Measurements from ENCODE around the gene MTERF2.
A peak's percentile ranks its signal among the peaks of the same experiment; 100 is the strongest.
"Not testable (repeated sequence)": the region's sequence is repeated elsewhere in the genome, so short reads cannot be mapped to it uniquely, and the experiment has no call there.

Gene MTERF2

DNA sequence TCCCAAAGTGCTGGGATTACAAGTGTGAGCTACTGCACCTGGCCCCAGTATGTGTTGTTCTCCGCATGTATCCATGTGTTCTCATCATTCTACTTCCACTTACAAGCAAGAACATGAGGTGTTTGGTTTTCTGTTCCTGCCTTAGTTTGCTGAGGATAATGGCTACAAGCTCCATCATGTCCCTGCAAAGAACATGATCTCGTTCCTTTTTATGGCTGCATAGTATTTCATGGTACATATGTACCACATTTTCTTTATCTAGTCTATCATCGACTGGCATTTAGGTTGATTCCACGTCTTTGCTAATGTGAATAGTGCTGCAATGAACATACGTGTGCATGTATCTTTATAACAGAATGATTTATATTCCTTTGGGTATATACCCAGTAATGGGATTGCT lies 9.2 kb upstream of the MTERF2 start:
- H3K9me3 ChIP-seq (ENCODE audit: control insufficient read depth in 5 of 5, low read length in 5 of 5); H3K9ac ChIP-seq (ENCODE audit: low read length in 5 of 5); H3K27me3 ChIP-seq (ENCODE audit: control insufficient read depth in 5 of 5, insufficient read depth in 4 of 5, low read length in 5 of 5); H3K4me1 ChIP-seq (ENCODE audit: control insufficient read depth in 5 of 5, insufficient read depth in 5 of 5, low read length in 5 of 5); H3K4me3 ChIP-seq (ENCODE audit: low read depth in 1 of 5, low read length in 5 of 5); H3K27ac ChIP-seq (ENCODE audit: low read depth, low read length): not testable (repeated sequence)
- H3K36me3 ChIP-seq (ENCODE audit: control insufficient read depth in 5 of 5, insufficient read depth in 5 of 5, low read length in 5 of 5), result peaks cover 7 to 22% (median 9%) of the 10 kb centered on the region in 5 donors

DNA sequence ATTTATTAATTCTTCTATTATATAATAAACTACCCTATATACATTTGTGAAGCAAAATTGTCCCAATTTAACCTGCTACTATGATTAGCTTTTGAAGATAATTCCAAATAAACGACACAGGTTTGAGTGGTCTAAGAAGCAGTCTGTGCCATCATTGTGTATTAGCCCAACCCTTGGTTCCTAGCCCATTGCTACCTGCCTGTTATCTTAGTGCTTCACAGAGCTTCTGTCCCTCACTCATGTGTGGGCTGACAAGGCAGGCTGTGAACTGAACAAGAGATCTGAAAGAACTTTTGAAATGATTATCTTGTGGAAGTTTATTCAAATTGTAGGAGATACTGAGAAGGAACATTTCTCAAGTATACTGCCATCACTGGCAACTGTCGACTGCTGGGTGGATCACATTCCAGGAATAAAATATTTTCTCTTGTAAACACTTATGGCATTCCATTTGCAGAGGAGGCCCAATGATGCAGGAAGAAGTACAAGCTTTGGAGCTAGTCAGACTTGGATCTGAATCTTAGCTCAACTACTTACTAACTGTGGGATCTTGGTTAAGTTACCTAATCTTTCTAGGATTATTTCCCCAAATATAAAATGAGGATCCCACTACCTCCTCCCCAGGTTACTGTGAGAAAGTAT lies 7.8 kb upstream of the MTERF2 start:
- Histone ChIP-seq H3K4me3 (ENCODE audit: low read depth in 1 of 5, low read length in 5 of 5) (no peak overlapping the region), H3K9ac (ENCODE audit: low read length in 5 of 5) (no peak overlapping the region), H3K27me3 (ENCODE audit: control insufficient read depth in 5 of 5, insufficient read depth in 4 of 5, low read length in 5 of 5) (no peaks in the 10 kb centered on the region), H3K27ac (ENCODE audit: low read depth, low read length) (no peak overlapping the region), H3K9me3 (ENCODE audit: control insufficient read depth in 5 of 5, low read length in 5 of 5) (no peaks in the 10 kb centered on the region), H3K36me3 (ENCODE audit: control insufficient read depth in 5 of 5, insufficient read depth in 5 of 5, low read length in 5 of 5) (peaks cover 5 to 17% (median 8%) of the 10 kb centered on the region in 5 donors), H3K4me1 (ENCODE audit: control insufficient read depth in 5 of 5, insufficient read depth in 5 of 5, low read length in 5 of 5) (peaks cover 0 to 3% (median 0%) of the 10 kb centered on the region in 5 donors)

DNA sequence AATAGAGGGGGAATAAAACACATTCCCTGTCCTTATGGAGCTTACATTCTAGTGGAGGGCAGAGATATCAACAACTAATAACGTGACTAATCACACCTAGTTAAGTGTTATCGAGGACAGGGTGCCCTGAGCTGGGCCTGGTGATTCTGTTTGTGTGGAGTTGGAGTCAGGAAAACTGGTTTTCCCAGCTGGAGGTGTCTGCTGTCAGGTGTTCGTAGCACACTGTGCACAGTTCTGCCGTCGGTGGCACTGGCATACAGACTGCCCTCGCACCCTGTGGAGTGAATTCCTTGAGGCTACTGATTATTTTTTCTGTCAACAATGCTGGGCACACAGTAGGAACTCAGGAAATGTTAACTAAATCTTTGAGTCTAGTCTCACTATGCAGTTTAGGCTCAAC lies 900 bp upstream of the MTERF2 start:
- no peaks in the 10 kb centered on the region for H3K27me3 ChIP-seq (ENCODE audit: control insufficient read depth in 5 of 5, insufficient read depth in 4 of 5, low read length in 5 of 5)
- H3K4me1 ChIP-seq (ENCODE audit: control insufficient read depth in 5 of 5, insufficient read depth in 5 of 5, low read length in 5 of 5), result peaks cover 2 to 26% (median 18%) of the 10 kb centered on the region in 5 donors
- peaks cover 0 to 15% (median 6%) of the 10 kb centered on the region in 5 donors for H3K36me3 ChIP-seq (ENCODE audit: control insufficient read depth in 5 of 5, insufficient read depth in 5 of 5, low read length in 5 of 5)
- peak overlapping the region in 3 of 5 donors; percentile 16 to 80 (median 78) for H3K4me3 ChIP-seq (ENCODE audit: low read depth in 1 of 5, low read length in 5 of 5)
- no peak overlapping the region for H3K27ac ChIP-seq (ENCODE audit: low read depth, low read length)
- no peak overlapping the region for H3K9ac ChIP-seq (ENCODE audit: low read length in 5 of 5)
- H3K9me3 ChIP-seq (ENCODE audit: control insufficient read depth in 5 of 5, low read length in 5 of 5), result no peaks in the 10 kb centered on the region

DNA sequence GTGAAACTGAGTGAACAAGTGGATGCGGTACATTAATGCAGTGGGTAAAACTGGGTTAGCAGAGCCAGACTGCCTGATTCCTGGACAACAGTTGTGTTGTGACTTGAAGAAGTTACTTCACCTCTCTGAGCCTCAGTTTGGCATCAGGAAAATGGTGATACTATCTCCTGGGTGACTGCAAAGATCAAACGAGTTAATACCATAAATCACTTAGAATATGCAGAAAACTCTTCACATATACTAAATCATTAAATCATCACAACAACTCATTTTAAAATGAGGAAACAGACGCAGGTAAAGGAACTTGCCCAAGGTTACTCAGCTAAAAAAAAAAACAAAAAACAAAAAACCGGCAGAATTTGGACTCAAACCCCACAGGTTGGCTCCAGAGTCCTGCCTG lies 811 bp downstream of the MTERF2 start:
- no peaks in the 10 kb centered on the region for H3K27me3 ChIP-seq (ENCODE audit: control insufficient read depth in 5 of 5, insufficient read depth in 4 of 5, low read length in 5 of 5)
- peak overlapping the region; percentile 91 to 97 (median 94) for H3K9ac ChIP-seq (ENCODE audit: low read length in 5 of 5)
- H3K27ac ChIP-seq (ENCODE audit: low read depth, low read length), result peak overlapping the region; percentile 97
- H3K9me3 ChIP-seq (ENCODE audit: control insufficient read depth in 5 of 5, low read length in 5 of 5), result no peaks in the 10 kb centered on the region
- H3K36me3 ChIP-seq (ENCODE audit: control insufficient read depth in 5 of 5, insufficient read depth in 5 of 5, low read length in 5 of 5), result peaks cover 0 to 18% (median 4%) of the 10 kb centered on the region in 5 donors
- peak overlapping the region; percentile 78 to 89 (median 82) for H3K4me3 ChIP-seq (ENCODE audit: low read depth in 1 of 5, low read length in 5 of 5)
- peaks cover 2 to 26% (median 22%) of the 10 kb centered on the region in 5 donors for H3K4me1 ChIP-seq (ENCODE audit: control insufficient read depth in 5 of 5, insufficient read depth in 5 of 5, low read length in 5 of 5)

DNA sequence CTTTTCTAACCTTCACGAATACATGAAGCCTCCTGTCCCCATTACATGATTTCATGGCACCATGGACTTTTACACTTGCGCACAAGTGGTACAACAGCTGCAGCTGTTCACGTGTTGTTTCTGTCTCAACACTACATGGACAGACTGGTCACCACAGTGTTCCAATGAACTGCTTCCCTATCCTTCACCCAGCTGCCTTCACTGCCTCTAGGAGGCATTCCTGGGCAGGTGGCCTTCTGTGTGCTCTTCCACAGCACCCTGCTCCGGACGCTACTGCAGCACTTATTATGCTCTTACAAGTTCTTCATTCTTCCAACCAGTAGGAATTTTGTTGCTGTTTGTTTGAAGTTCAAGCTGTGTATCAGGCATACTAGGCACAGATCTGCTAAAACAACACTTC lies 1.5 kb downstream of the MTERF2 start:
- H3K4me1 ChIP-seq (ENCODE audit: control insufficient read depth in 5 of 5, insufficient read depth in 5 of 5, low read length in 5 of 5), result peaks cover 2 to 26% (median 22%) of the 10 kb centered on the region in 5 donors
- H3K27me3 ChIP-seq (ENCODE audit: control insufficient read depth in 5 of 5, insufficient read depth in 4 of 5, low read length in 5 of 5), result no peaks in the 10 kb centered on the region
- peaks cover 0 to 18% (median 4%) of the 10 kb centered on the region in 5 donors for H3K36me3 ChIP-seq (ENCODE audit: control insufficient read depth in 5 of 5, insufficient read depth in 5 of 5, low read length in 5 of 5)
- peak overlapping the region in 1 of 5 donors; percentile 94 for H3K9ac ChIP-seq (ENCODE audit: low read length in 5 of 5)
- no peaks in the 10 kb centered on the region for H3K9me3 ChIP-seq (ENCODE audit: control insufficient read depth in 5 of 5, low read length in 5 of 5)
- H3K4me3 ChIP-seq (ENCODE audit: low read depth in 1 of 5, low read length in 5 of 5), result peak overlapping the region in 4 of 5 donors; percentile 2 to 89 (median 50)
- no peak overlapping the region for H3K27ac ChIP-seq (ENCODE audit: low read depth, low read length)

DNA sequence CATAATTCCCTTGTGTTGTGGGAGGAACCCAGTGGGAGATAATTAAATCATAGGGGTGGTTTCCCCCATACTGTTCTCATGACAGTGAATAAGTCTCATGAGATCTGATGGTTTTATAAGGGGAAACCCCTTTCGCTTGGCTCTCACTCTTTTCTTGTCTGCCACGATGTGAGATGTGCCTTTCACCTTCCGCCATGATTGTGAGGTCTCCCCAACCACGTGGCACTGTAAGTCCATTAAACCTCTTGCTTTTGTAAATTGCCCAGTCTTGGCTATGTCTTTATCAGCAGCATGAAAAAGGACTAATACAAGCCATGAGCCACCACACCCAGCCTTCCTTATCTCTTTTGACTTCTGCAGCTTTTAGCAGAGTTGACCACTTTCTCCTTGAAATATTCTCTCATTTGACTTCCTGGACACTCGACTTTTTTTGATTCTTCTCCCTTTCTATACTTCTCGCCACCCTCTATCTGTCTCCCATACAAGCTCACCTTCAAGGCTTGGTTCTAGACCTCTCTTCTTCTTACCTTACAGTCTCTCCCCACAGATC lies 2.3 kb downstream of the MTERF2 start:
- Histone ChIP-seq H3K36me3 (ENCODE audit: control insufficient read depth in 5 of 5, insufficient read depth in 5 of 5, low read length in 5 of 5) (peaks cover 0 to 18% (median 4%) of the 10 kb centered on the region in 5 donors), H3K4me3 (ENCODE audit: low read depth in 1 of 5, low read length in 5 of 5) (no peak overlapping the region), H3K27me3 (ENCODE audit: control insufficient read depth in 5 of 5, insufficient read depth in 4 of 5, low read length in 5 of 5) (no peaks in the 10 kb centered on the region), H3K9ac (ENCODE audit: low read length in 5 of 5) (no peak overlapping the region), H3K27ac (ENCODE audit: low read depth, low read length) (no peak overlapping the region), H3K9me3 (ENCODE audit: control insufficient read depth in 5 of 5, low read length in 5 of 5) (no peaks in the 10 kb centered on the region), H3K4me1 (ENCODE audit: control insufficient read depth in 5 of 5, insufficient read depth in 5 of 5, low read length in 5 of 5) (peaks cover 2 to 26% (median 22%) of the 10 kb centered on the region in 5 donors)

DNA sequence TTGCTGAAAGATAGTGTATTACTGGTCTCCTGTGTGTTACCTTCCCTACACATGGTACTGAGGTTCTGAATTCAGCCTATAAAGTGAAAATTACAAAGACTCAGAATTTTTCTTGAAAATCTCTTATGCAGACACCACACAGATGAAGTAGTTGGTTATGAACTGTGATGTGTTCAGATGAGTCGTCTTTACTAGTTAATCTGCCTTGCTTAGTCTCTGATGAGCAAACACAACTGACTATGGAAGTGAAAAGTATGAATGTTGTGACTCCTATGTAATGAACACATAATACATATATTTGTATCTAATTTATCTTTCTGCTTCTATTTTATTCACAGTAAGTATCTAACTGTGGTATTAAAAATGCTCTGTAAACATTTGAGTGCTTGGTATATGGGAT lies 4.7 kb downstream of the MTERF2 start:
- H3K9me3 ChIP-seq (ENCODE audit: control insufficient read depth in 5 of 5, low read length in 5 of 5), result no peaks in the 10 kb centered on the region
- H3K4me1 ChIP-seq (ENCODE audit: control insufficient read depth in 5 of 5, insufficient read depth in 5 of 5, low read length in 5 of 5), result peaks cover 2 to 31% (median 25%) of the 10 kb centered on the region in 5 donors
- no peaks in the 10 kb centered on the region for H3K27me3 ChIP-seq (ENCODE audit: control insufficient read depth in 5 of 5, insufficient read depth in 4 of 5, low read length in 5 of 5)
- peaks cover 0 to 18% (median 4%) of the 10 kb centered on the region in 5 donors for H3K36me3 ChIP-seq (ENCODE audit: control insufficient read depth in 5 of 5, insufficient read depth in 5 of 5, low read length in 5 of 5)
- no peak overlapping the region for H3K4me3 ChIP-seq (ENCODE audit: low read depth in 1 of 5, low read length in 5 of 5)
- no peak overlapping the region for H3K9ac ChIP-seq (ENCODE audit: low read length in 5 of 5)
- H3K27ac ChIP-seq (ENCODE audit: low read depth, low read length), result no peak overlapping the region

DNA sequence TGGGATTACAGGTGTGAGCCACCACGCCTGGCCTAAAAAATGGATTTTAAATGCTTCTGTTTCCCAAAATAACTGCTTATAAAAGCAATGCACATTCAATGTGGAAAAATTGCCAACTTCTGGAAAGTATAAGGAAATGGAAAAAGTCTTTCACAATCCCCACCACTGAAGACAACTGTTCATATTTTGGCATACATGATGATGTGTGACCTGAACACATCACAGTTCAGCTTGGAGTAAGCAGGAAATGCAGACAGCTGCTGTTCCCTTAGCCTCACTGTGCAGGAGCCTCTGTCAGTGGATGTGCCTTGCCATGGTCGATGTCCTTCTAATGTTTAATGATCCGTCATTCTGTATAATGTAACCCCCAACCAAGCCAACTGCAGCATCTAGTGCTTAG lies 5.2 kb downstream of the MTERF2 start:
- Histone ChIP-seq H3K36me3 (ENCODE audit: control insufficient read depth in 5 of 5, insufficient read depth in 5 of 5, low read length in 5 of 5) (peaks cover 0 to 18% (median 4%) of the 10 kb centered on the region in 5 donors), H3K27me3 (ENCODE audit: control insufficient read depth in 5 of 5, insufficient read depth in 4 of 5, low read length in 5 of 5) (no peaks in the 10 kb centered on the region), H3K27ac (ENCODE audit: low read depth, low read length) (no peak overlapping the region), H3K9ac (ENCODE audit: low read length in 5 of 5) (no peak overlapping the region), H3K4me3 (ENCODE audit: low read depth in 1 of 5, low read length in 5 of 5) (no peak overlapping the region), H3K9me3 (ENCODE audit: control insufficient read depth in 5 of 5, low read length in 5 of 5) (no peaks in the 10 kb centered on the region), H3K4me1 (ENCODE audit: control insufficient read depth in 5 of 5, insufficient read depth in 5 of 5, low read length in 5 of 5) (peaks cover 2 to 31% (median 25%) of the 10 kb centered on the region in 5 donors)

DNA sequence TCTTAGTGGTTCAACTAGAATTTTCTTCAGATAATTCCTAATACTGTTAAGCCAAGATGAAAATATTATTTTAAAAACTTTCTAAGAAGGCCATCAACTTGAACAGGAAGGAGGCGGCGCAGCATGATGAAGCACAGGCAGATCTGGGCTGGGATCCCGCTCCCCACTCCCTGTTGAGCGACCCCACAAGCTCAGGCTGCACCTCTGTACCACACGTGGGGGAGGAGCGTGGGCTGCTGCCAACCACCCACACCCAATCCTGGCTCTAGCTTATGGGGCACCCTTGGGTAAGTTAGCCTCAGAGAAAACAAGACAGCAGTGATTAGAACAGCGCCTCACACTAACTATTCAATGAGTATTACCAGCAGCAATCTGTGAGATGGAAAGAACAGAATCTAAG lies 6.0 kb downstream of the MTERF2 start:
- H3K27me3 ChIP-seq (ENCODE audit: control insufficient read depth in 5 of 5, insufficient read depth in 4 of 5, low read length in 5 of 5), result no peaks in the 10 kb centered on the region
- H3K36me3 ChIP-seq (ENCODE audit: control insufficient read depth in 5 of 5, insufficient read depth in 5 of 5, low read length in 5 of 5), result peaks cover 0 to 18% (median 7%) of the 10 kb centered on the region in 5 donors
- peaks cover under 1 to 34% (median 24%) of the 10 kb centered on the region in 5 donors for H3K4me1 ChIP-seq (ENCODE audit: control insufficient read depth in 5 of 5, insufficient read depth in 5 of 5, low read length in 5 of 5)
- H3K4me3 ChIP-seq (ENCODE audit: low read depth in 1 of 5, low read length in 5 of 5), result no peak overlapping the region
- H3K27ac ChIP-seq (ENCODE audit: low read depth, low read length), result no peak overlapping the region
- no peaks in the 10 kb centered on the region for H3K9me3 ChIP-seq (ENCODE audit: control insufficient read depth in 5 of 5, low read length in 5 of 5)
- H3K9ac ChIP-seq (ENCODE audit: low read length in 5 of 5), result no peak overlapping the region

DNA sequence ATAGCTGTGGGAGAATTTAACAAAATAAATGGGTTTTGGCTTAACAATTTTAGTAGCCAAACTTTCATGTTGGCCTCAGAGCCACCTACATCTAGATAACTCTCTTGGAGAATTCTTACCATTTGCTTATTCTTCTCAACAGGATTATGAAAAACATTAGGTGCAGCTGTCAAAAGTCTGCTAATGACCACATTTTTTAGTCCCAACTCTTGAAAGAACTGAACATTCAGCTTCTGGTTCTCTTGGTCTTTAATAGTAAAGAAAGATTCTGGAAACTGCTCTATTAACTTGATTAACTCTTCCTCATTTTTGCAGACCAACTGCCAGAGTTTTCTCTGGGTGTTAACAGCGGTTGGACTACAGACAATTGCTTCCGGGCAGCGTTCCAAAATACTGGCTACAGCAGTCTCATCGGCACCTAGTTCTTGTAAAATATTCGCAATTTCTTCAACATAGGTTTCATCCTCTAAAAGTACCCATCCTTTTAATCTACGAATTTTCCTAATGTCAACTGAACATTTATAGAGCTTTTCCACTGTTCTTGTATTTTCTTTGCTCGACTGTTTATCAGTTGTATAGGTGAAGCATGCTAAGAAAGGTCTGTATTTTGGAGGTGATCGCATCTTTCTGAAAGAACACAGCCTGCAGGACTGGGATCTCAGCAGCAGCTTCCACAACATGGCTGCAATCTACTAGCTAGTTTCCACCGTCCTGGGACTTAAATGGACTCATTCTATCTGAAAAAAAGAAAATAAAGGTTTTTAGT lies 8.7 kb downstream of the MTERF2 start:
- peaks cover 0 to 26% (median 18%) of the 10 kb centered on the region in 5 donors for H3K4me1 ChIP-seq (ENCODE audit: control insufficient read depth in 5 of 5, insufficient read depth in 5 of 5, low read length in 5 of 5)
- peak overlapping the region; percentile 38 for H3K27ac ChIP-seq (ENCODE audit: low read depth, low read length)

More for the DNA sequence above, 8.7 kb downstream of the MTERF2 start:
- Histone ChIP-seq H3K4me3 (ENCODE audit: low read depth in 1 of 5, low read length in 5 of 5) (no peak overlapping the region), H3K27me3 (ENCODE audit: control insufficient read depth in 5 of 5, insufficient read depth in 4 of 5, low read length in 5 of 5) (no peaks in the 10 kb centered on the region), H3K9me3 (ENCODE audit: control insufficient read depth in 5 of 5, low read length in 5 of 5) (no peaks in the 10 kb centered on the region), H3K9ac (ENCODE audit: low read length in 5 of 5) (no peak overlapping the region), H3K36me3 (ENCODE audit: control insufficient read depth in 5 of 5, insufficient read depth in 5 of 5, low read length in 5 of 5) (peaks cover 0 to 4% (median 0%) of the 10 kb centered on the region in 5 donors)

Data from subcutaneous abdominal adipose tissue (tissue), 5 donors.